Activated effector memory CD4-positive, alpha-beta T cell treated with Interleukin-2 at 50 U/mL for 16 hours (primary cell): Measurements from ENCODE around the gene CBX2.

Experiments used
- DNase-seq: peaks from one replicate; pipeline ENCODE4 v3.0.0-alpha.2; 2020

Gene CBX2

GRCh38 chr17:79789943-79790804 lies 12.2 kb downstream of the CBX2 start:
- DNase-seq, result no peak

GRCh38 chr17:79790805-79791734 lies 13.1 kb downstream of the CBX2 start:
- DNase-seq, result no peak

GRCh38 chr17:79791735-79792161 lies 13.8 kb downstream of the CBX2 start:
- no peak for DNase-seq

GRCh38 chr17:79792341-79792871 lies 14.5 kb downstream of the CBX2 start:
- DNase-seq, result no peak

- no peak for DNase-seq
Measured at GRCh38 chr17:79792984-79793923, 15.3 kb downstream of the CBX2 start.

GRCh38 chr17:79793924-79794304 lies 16.0 kb downstream of the CBX2 start:
- no peak for DNase-seq

GRCh38 chr17:79794659-79795511 lies 16.9 kb downstream of the CBX2 start:
- DNase-seq, result no peak

- DNase-seq, result no peak
Measured at GRCh38 chr17:79795795-79796443, 18.0 kb downstream of the CBX2 start.

GRCh38 chr17:79796444-79796762 lies 18.5 kb downstream of the CBX2 start:
- DNase-seq, result no peak

GRCh38 chr17:79796763-79797491 lies 19.0 kb downstream of the CBX2 start, which contains the start of gene CBX8:
CBX8 (minus strand) TSS chr17:79797077; CDS start chr17:79796998, 79 bp downstream.
- peak; percentile 97 for DNase-seq

- DNase-seq, result no peak
Measured at GRCh38 chr17:79797492-79798298, 19.7 kb downstream of the CBX2 start.

GRCh38 chr17:79798299-79799173 lies 20.6 kb downstream of the CBX2 start:
- DNase-seq, result no peak

- no peak for DNase-seq
Measured at GRCh38 chr17:79799174-79799537, 21.2 kb downstream of the CBX2 start.

GRCh38 chr17:79799538-79800324 lies 21.8 kb downstream of the CBX2 start:
- no peak for DNase-seq

GRCh38 chr17:79800325-79801155 lies 22.6 kb downstream of the CBX2 start:
- DNase-seq, result no peak
